CD4-positive, alpha-beta T cell (primary cell): ENCODE data around the gene GPR107. TPM values are rescaled to one million over a fixed set of nuclear protein-coding genes. Genes with fewer than 3 reads are reported as not detected.
"Not testable (repeated sequence)": the region's sequence is repeated elsewhere in the genome, so short reads cannot be mapped to it uniquely, and the experiment has no call there.

Experiments
- ATAC-seq: fragments of 200-7000 bp; cut with Tn5 transposase; one replicate; pipeline ENCODE4 v1.10.0; 2022; ENCODE audit warnings: mild to moderate bottlenecking; ENCODE audit not compliant: poor library complexity
- CTCF ChIA-PET: fragments of 350-600 bp; sonication (Branson Sonifier 250); formaldehyde crosslinking; loops from one replicate; lab custom pipeline; 2021; ENCODE audit warnings: antibody characterized with exemption, inconsistent platforms; lab: Charles Lee
- POLR2A ChIA-PET: fragments of 350-600 bp; sonication (Branson Sonifier 250); formaldehyde crosslinking; loops from one replicate; lab custom pipeline; 2021; ENCODE audit warnings: antibody characterized with exemption, inconsistent platforms; lab: Charles Lee
- DNase-seq, 14 experiments: peaks; one replicate each; pipeline ENCODE4 v3.0.0-alpha.2; 2013 to 2020; ENCODE audit warnings: mixed read lengths in 2 of 14
- H3K27ac ChIP-seq, 2 donors: one replicate each; pipeline versions ENCODE4 v1.5.1 to v1.7.0; 2013; ENCODE audit warnings: low read length in 2 of 2, low read depth in 1 of 2, mild to moderate bottlenecking in 1 of 2
- H3K27me3 ChIP-seq, 2 experiments: 1 replicate in 1 of 2; 2 replicates in 1 of 2; pipeline versions ENCODE4 v1.6.1 to v1.7.0; 2013; ENCODE audit warnings: low read length in 2 of 2, control low read depth in 1 of 2, mild to moderate bottlenecking in 1 of 2, moderate library complexity in 1 of 2; ENCODE audit not compliant: insufficient read depth in 2 of 2, control insufficient read depth in 1 of 2
- H3K36me3 ChIP-seq: one replicate; pipeline ENCODE4 v1.6.1; 2013; ENCODE audit warnings: low read length, control low read depth; ENCODE audit not compliant: insufficient read depth
- H3K4me1 ChIP-seq: one replicate; pipeline ENCODE4 v1.6.1; 2013; ENCODE audit warnings: low read length, control low read depth; ENCODE audit not compliant: insufficient read depth
- H3K4me3 ChIP-seq: one replicate; pipeline ENCODE4 v1.5.1; 2013; ENCODE audit warnings: mild to moderate bottlenecking, low read length, moderate library complexity
- H3K9me3 ChIP-seq, 2 experiments: 1 replicate in 1 of 2; 2 replicates in 1 of 2; pipeline versions ENCODE4 v1.6.1 to v1.7.0; 2013; ENCODE audit warnings: low read length in 2 of 2, mild to moderate bottlenecking in 2 of 2, control low read depth in 1 of 2, moderate library complexity in 1 of 2; ENCODE audit not compliant: control insufficient read depth in 1 of 2, insufficient read depth in 1 of 2
- H3K27ac Mint-ChIP-seq: one replicate; pipeline ENCODE4 v1.8.0; 2020; ENCODE audit warnings: mixed read lengths
- H3K27me3 Mint-ChIP-seq: one replicate; pipeline ENCODE4 v1.8.0; 2021; ENCODE audit warnings: mixed read lengths
- H3K36me3 Mint-ChIP-seq: one replicate; pipeline ENCODE4 v1.8.0; 2021; ENCODE audit warnings: low read depth, mixed read lengths
- H3K4me1 Mint-ChIP-seq: one replicate; pipeline ENCODE4 v1.8.0; 2021; ENCODE audit warnings: low read depth, mixed read lengths
- H3K4me3 Mint-ChIP-seq: one replicate; pipeline ENCODE4 v1.8.0; 2020; ENCODE audit warnings: mild to moderate bottlenecking, mixed read lengths
- H3K9me3 Mint-ChIP-seq: one replicate; pipeline ENCODE4 v1.8.0; 2020; ENCODE audit warnings: mixed read lengths
- CTCF ChIP-seq: fragments of 200-600 bp; IDR thresholded peaks from one replicate; pipeline ENCODE4 v1.8.0; 2022; ENCODE audit warnings: antibody characterized with exemption, mild to moderate bottlenecking
- intact Hi-C, 2 experiments: fragments of 100-400 bp; cut with DNase I in 1 of 2; cut with micrococcal nuclease in 1 of 2; formaldehyde crosslinking; loops; one replicate each; pipeline versions ENCODE4 v1.15.1 to v1.9.0; 2023 to 2025; cut with DNase I, micrococcal nuclease
- total RNA-seq, 174 experiments: library from RNA in 2 of 174; stranded (reverse) in 2 of 174; gene quantifications; one replicate each; pipeline ENCODE4 v1.2.3 and lab custom pipeline; 2021 to 2026

GPR107 gene
- total RNA-seq, 2 experiments from 2014 or later, result 18.9 to 19.2 TPM

- peak in 1 of 14 experiments; percentile 11 for DNase-seq
- peak overlapping the region; percentile 78 for H3K27ac Mint-ChIP-seq
- peaks cover 76% of the 10 kb centered on the region for H3K36me3 Mint-ChIP-seq
- H3K4me3 ChIP-seq, result no peak overlapping the region
- peaks cover 5 to 7% of the 10 kb centered on the region in 2 experiments for H3K9me3 ChIP-seq
- TF ChIP-seq CTCF, result no peak
- intact Hi-C loops, result no loop called here
- POLR2A ChIA-PET, result interaction anchor here (1.1 to 1.4 kb wide), 2 partner anchors 11 to 21 kb away, joined by 3 to 4 read pairs; no protein-coding TSS in a partner anchor
- no peak overlapping the region for H3K27ac ChIP-seq
- H3K4me1 ChIP-seq, result peaks cover 48% of the 10 kb centered on the region
- CTCF ChIA-PET, result interaction anchor here (1.1 to 1.4 kb wide), 2 partner anchors 13 to 20 kb away, joined by 3 to 6 read pairs; no protein-coding TSS in a partner anchor
- no peaks in the 10 kb centered on the region for H3K27me3 ChIP-seq
- peaks cover 78% of the 10 kb centered on the region for H3K4me1 Mint-ChIP-seq
- peaks cover 32% of the 10 kb centered on the region for H3K36me3 ChIP-seq
- no peak for ATAC-seq
- H3K9me3 Mint-ChIP-seq, result no peaks in the 10 kb centered on the region
- H3K27me3 Mint-ChIP-seq, result no peaks in the 10 kb centered on the region
- no peak overlapping the region for H3K4me3 Mint-ChIP-seq
Observed at GRCh38 chr9:130018265-130018664, 35.4 kb upstream of the GPR107 start.

- ATAC-seq (no peak), DNase-seq (no peak)
- peaks cover 76% of the 10 kb centered on the region for H3K36me3 Mint-ChIP-seq
- H3K27ac Mint-ChIP-seq, result peak overlapping the region; percentile 81
- ChIA-PET POLR2A (interaction anchor here (1.1 to 1.8 kb wide), 2 partner anchors 13 to 132 kb away, joined by 4 read pairs; no protein-coding TSS in a partner anchor), CTCF (interaction anchor here (3.2 kb wide), 1 partner anchor 10 kb away, joined by 16 read pairs; no protein-coding TSS in a partner anchor)
- H3K27me3 Mint-ChIP-seq, result no peaks in the 10 kb centered on the region
- Histone ChIP-seq H3K27ac (peak overlapping the region in 1 of 2 donors; percentile 7), H3K36me3 (peaks cover 32% of the 10 kb centered on the region), H3K4me3 (no peak overlapping the region), H3K27me3 (no peaks in the 10 kb centered on the region), H3K9me3 (peaks cover 5 to 7% of the 10 kb centered on the region in 2 experiments), H3K4me1 (peaks cover 61% of the 10 kb centered on the region)
- no peak for TF ChIP-seq CTCF
- no peaks in the 10 kb centered on the region for H3K9me3 Mint-ChIP-seq
- peaks cover 84% of the 10 kb centered on the region for H3K4me1 Mint-ChIP-seq
- peak overlapping the region; percentile 46 for H3K4me3 Mint-ChIP-seq
- intact Hi-C loops, result no loop called here
Observed at GRCh38 chr9:130020618-130021017, 33.1 kb upstream of the GPR107 start.

- peaks cover 3 to 5% of the 10 kb centered on the region in 2 experiments for H3K9me3 ChIP-seq
- Mint-ChIP-seq H3K27ac (peak overlapping the region; percentile 81), H3K27me3 (no peaks in the 10 kb centered on the region), H3K9me3 (no peaks in the 10 kb centered on the region), H3K4me3 (peak overlapping the region; percentile 46), H3K36me3 (peaks cover 78% of the 10 kb centered on the region), H3K4me1 (peaks cover 89% of the 10 kb centered on the region)
- H3K27me3 ChIP-seq, result no peaks in the 10 kb centered on the region
- ATAC-seq (no peak), DNase-seq (no peak)
- no peak overlapping the region for H3K4me3 ChIP-seq
- CTCF ChIA-PET, result interaction anchor here (3.2 kb wide), 1 partner anchor 10 kb away, joined by 16 read pairs; no protein-coding TSS in a partner anchor
- intact Hi-C loops, result no loop called here
- H3K4me1 ChIP-seq, result peaks cover 64% of the 10 kb centered on the region
- POLR2A ChIA-PET, result interaction anchor here (1.8 kb wide), 1 partner anchor 133 kb away, joined by 4 read pairs; no protein-coding TSS in a partner anchor
- no peak overlapping the region for H3K27ac ChIP-seq
- H3K36me3 ChIP-seq, result peaks cover 34% of the 10 kb centered on the region
- TF ChIP-seq CTCF, result no peak
Observed at GRCh38 chr9:130021123-130021522, 32.6 kb upstream of the GPR107 start.

- H3K4me3 ChIP-seq, H3K9me3 ChIP-seq, H3K4me3 Mint-ChIP-seq, DNase-seq, H3K27ac ChIP-seq, ATAC-seq, H3K9me3 Mint-ChIP-seq, H3K27me3 ChIP-seq, H3K27me3 Mint-ChIP-seq, intact Hi-C loops: not testable (repeated sequence)
- Histone ChIP-seq H3K36me3 (peaks cover 29% of the 10 kb centered on the region), H3K4me1 (peaks cover 71% of the 10 kb centered on the region)
- H3K27ac Mint-ChIP-seq, result peak overlapping the region; percentile 81
- peaks cover 90% of the 10 kb centered on the region for H3K4me1 Mint-ChIP-seq
- CTCF ChIA-PET, result interaction anchor here (3.2 kb wide), 1 partner anchor 11 kb away, joined by 16 read pairs; no protein-coding TSS in a partner anchor
- POLR2A ChIA-PET, result interaction anchor here (0.9 to 1.8 kb wide), 2 partner anchors 32 to 133 kb away, joined by 3 to 4 read pairs; no protein-coding TSS in a partner anchor
- H3K36me3 Mint-ChIP-seq, result peaks cover 78% of the 10 kb centered on the region
Observed at GRCh38 chr9:130021842-130022241, 31.9 kb upstream of the GPR107 start.
